ENCODE measurements around the gene LCLAT1.

DNA sequence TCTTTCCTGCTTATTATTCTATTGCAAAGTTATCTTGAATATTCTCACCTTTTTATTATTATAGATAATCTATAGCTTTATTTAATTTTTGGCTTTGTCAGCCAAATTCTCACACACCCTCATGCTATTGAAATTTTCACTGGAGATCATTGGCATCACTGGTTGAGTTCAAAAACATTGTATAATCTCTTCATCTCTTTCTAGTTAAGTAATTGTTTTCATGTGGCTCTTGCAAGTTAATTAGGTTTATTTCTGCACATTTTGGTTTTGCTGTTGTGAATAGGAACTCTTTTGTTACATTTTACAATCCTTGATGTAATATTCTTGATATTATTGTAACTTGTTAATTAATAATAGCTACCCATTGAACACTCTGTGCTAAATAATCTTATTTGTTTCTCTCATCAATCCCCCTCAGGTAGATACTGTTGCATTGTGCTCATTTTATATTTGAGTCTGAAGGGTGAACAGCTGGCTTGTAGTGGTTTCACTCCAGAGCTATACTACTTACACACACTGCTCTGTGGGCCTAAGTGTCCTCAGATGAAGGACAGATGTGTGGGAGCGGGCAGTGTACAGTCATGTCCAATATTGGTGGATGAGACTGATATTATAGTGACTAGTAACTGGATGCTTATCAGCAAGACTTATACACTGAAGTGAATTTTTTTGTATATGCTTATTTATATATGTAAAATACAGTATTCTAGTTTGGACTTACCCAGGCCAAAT, 112.7 kb downstream of the LCLAT1 start:
- TF ChIP-seq EP300 (IDR thresholded peaks at IDR 0.05) (no peak), POLR2A (IDR thresholded peaks at IDR 0.05) (no peak), POLR2AphosphoS5 (IDR thresholded peaks at IDR 0.05) (no peak)
- TF ChIP-seq, protein P1, sequence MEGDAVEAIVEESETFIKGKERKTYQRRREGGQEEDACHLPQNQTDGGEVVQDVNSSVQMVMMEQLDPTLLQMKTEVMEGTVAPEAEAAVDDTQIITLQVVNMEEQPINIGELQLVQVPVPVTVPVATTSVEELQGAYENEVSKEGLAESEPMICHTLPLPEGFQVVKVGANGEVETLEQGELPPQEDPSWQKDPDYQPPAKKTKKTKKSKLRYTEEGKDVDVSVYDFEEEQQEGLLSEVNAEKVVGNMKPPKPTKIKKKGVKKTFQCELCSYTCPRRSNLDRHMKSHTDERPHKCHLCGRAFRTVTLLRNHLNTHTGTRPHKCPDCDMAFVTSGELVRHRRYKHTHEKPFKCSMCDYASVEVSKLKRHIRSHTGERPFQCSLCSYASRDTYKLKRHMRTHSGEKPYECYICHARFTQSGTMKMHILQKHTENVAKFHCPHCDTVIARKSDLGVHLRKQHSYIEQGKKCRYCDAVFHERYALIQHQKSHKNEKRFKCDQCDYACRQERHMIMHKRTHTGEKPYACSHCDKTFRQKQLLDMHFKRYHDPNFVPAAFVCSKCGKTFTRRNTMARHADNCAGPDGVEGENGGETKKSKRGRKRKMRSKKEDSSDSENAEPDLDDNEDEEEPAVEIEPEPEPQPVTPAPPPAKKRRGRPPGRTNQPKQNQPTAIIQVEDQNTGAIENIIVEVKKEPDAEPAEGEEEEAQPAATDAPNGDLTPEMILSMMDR (IDR thresholded peaks at IDR 0.05) = no peak
